ENCODE data around the gene MUC5B. TPM values are rescaled to one million over a fixed set of nuclear protein-coding genes. Genes with fewer than 3 reads are reported as not detected.

Gene MUC5B
- total RNA-seq, 1 experiment from 2014 or later = 24.3 TPM

DNA sequence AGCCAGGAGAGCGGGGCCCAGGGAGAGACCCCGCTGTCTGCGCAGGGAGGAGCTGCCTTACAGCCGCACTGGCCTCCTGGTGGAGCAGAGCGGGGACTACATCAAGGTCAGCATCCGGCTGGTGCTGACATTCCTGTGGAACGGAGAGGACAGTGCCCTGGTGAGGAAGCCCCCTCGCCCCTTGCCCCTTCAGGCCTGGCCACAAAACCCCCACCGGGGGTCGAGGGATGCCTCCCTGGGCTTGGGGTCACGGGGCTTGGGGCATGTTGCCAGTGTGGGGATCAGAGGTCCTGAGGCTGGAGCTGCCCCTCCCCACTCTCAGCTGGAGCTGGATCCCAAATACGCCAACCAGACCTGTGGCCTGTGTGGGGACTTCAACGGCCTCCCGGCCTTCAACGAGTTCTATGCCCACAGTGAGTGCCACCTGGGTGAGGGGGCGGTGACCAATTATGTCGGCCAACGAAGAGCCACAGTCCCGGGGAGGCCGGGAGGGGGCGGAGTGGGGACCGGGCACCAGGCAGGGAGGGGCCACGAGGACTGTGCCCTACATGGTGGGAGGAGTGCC is 4.2 kb downstream of the MUC5B start:
- no peaks in the 10 kb centered on the region for H3K9me3 ChIP-seq (ENCODE audit: low read length)
- no peaks in the 10 kb centered on the region for H4K20me1 ChIP-seq (ENCODE audit: low read length)
- CTCF ChIA-PET = no interaction called here
- no peak overlapping the region for H3K9ac ChIP-seq (ENCODE audit: low read length)
- POLR2A ChIA-PET (ENCODE audit: unreplicated experiment) = no interaction called here
- no peaks in the 10 kb centered on the region for H3K9me2 ChIP-seq (replicated peaks; ENCODE audit: low read length)
- H3K4me2 ChIP-seq (ENCODE audit: low read length) = no peak overlapping the region
- intact Hi-C loops (cut with micrococcal nuclease) = loop anchor here (1.0 kb wide), 1 partner anchor 25 kb away; no protein-coding TSS in a partner anchor
- DNase-seq (no peak), ATAC-seq (no peak)
- H3K4me1 ChIP-seq (ENCODE audit: insufficient read depth, low read length) = peaks cover 16% of the 10 kb centered on the region; the same call in 1 of the 2 replicates
- H3K4me3 ChIP-seq (ENCODE audit: low read length) = no peak overlapping the region
- H3K79me2 ChIP-seq (ENCODE audit: low read length) = no peaks in the 10 kb centered on the region
- H3K27ac ChIP-seq (ENCODE audit: low read length) = no peak overlapping the region
- no peak for TF ChIP-seq EZH2phosphoT487 (IDR thresholded peaks at IDR 0.05; ENCODE audit: borderline replicate concordance, low read length)
- no peak for TF ChIP-seq EZH2 (IDR thresholded peaks at IDR 0.05; ENCODE audit: low read length, unreplicated experiment)
- no peak for TF ChIP-seq CTCF (conservative IDR thresholded peaks at IDR 0.05; ENCODE audit: low read depth, low read length)
- H3F3A ChIP-seq (ENCODE audit: low read length, unreplicated experiment) = no peaks in the 10 kb centered on the region
- TSS peak; percentile 52 for BruUV-seq (replicated peaks)
- no peak overlapping the region for H2AFZ ChIP-seq (ENCODE audit: low read length)
- H3K36me3 ChIP-seq (ENCODE audit: low read depth, low read length) = no peaks in the 10 kb centered on the region
- H3K27me3 ChIP-seq (ENCODE audit: low read length) = no peaks in the 10 kb centered on the region

DNA sequence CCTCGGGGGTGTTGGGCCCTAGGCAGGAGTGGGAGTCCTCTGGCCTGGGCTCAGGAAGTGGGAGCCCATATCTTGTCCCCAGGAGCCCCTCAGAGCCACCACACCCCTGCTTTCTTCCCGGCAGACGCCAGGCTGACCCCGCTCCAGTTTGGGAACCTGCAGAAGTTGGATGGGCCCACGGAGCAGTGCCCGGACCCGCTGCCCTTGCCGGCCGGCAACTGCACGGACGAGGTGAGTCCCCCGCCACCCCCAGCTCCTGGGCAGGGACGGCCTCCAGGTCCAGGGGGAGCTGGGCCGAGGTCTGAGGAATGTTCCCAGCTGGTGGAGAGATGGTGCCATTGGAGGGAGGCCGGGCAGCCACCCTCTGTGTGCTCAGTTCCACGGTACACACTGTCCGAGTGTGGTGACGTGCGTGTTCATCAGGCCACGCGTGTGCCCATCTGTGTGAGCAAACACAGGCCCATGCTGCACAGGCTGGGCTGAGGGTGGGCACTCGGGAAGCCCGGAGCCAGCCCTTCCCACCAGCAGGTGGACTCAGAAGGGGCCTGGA is 4.8 kb downstream of the MUC5B start:
- POLR2A ChIA-PET (ENCODE audit: unreplicated experiment) = no interaction called here
- TF ChIP-seq CTCF (conservative IDR thresholded peaks at IDR 0.05; ENCODE audit: low read depth, low read length) (no peak), EZH2 (IDR thresholded peaks at IDR 0.05; ENCODE audit: low read length, unreplicated experiment) (no peak), EZH2phosphoT487 (IDR thresholded peaks at IDR 0.05; ENCODE audit: borderline replicate concordance, low read length) (no peak)

More for the DNA sequence above, 4.8 kb downstream of the MUC5B start:
- Histone ChIP-seq H3K9me2 (replicated peaks; ENCODE audit: low read length) (no peaks in the 10 kb centered on the region), H3K4me3 (ENCODE audit: low read length) (no peak overlapping the region), H4K20me1 (ENCODE audit: low read length) (no peaks in the 10 kb centered on the region), H3F3A (ENCODE audit: low read length, unreplicated experiment) (no peaks in the 10 kb centered on the region), H3K4me1 (ENCODE audit: insufficient read depth, low read length) (peaks cover 16% of the 10 kb centered on the region; the same call in 1 of the 2 replicates), H3K36me3 (ENCODE audit: low read depth, low read length) (no peaks in the 10 kb centered on the region), H3K27ac (ENCODE audit: low read length) (no peak overlapping the region), H3K9ac (ENCODE audit: low read length) (no peak overlapping the region), H3K4me2 (ENCODE audit: low read length) (no peak overlapping the region), H2AFZ (ENCODE audit: low read length) (no peak overlapping the region), H3K9me3 (ENCODE audit: low read length) (no peaks in the 10 kb centered on the region), H3K27me3 (ENCODE audit: low read length) (no peaks in the 10 kb centered on the region), H3K79me2 (ENCODE audit: low read length) (no peaks in the 10 kb centered on the region)
- DNase-seq = no peak
- CTCF ChIA-PET = no interaction called here
- no peak for ATAC-seq
- intact Hi-C loops (cut with micrococcal nuclease) = loop anchor here (1.0 kb wide), 1 partner anchor 25 kb away; no protein-coding TSS in a partner anchor
- BruUV-seq (replicated peaks) = no TSS peak

Data from PC-3 (cell line).